Stimulated activated CD8-positive, alpha-beta memory T cell treated with anti-CD3 and anti-CD28 coated beads, Interleukin-12 subunit alpha, Interleukin-12 subunit beta, amount 100 ng/mL, for 1 hour (primary cell): ENCODE results near the gene CBX8.

ENCODE experiments used
- DNase-seq: peaks from one replicate; pipeline ENCODE4 v3.0.0-alpha.2; 2020; ENCODE audit warnings: low read depth

Gene CBX8

GRCh38 chr17:79750650-79751545 is 46.0 kb downstream of the CBX8 start:
- no peak for DNase-seq

- DNase-seq: no peak
Observed at GRCh38 chr17:79749958-79750357, 46.9 kb downstream of the CBX8 start.

- no peak for DNase-seq
Observed at GRCh38 chr17:79749156-79749815, 47.6 kb downstream of the CBX8 start.

GRCh38 chr17:79748295-79749099 is 48.4 kb downstream of the CBX8 start:
- no peak for DNase-seq

GRCh38 chr17:79747508-79748294 is 49.2 kb downstream of the CBX8 start:
- no peak for DNase-seq

- DNase-seq: no peak
Observed at GRCh38 chr17:79746889-79747507, 49.9 kb downstream of the CBX8 start.

GRCh38 chr17:79745641-79746105 is 51.2 kb downstream of the CBX8 start:
- no peak for DNase-seq

- DNase-seq: no peak
Observed at GRCh38 chr17:79743614-79744013, 53.3 kb downstream of the CBX8 start.

- DNase-seq: no peak
Observed at GRCh38 chr17:79742951-79743476, 53.9 kb downstream of the CBX8 start.

GRCh38 chr17:79742589-79742918 is 54.3 kb downstream of the CBX8 start:
- no peak for DNase-seq
